GM19238 (cell line): ENCODE measurements around the gene ITCH.
"Not testable (repeated sequence)": the region's sequence is repeated elsewhere in the genome, so short reads cannot be mapped to it uniquely, and the experiment has no call there.

ENCODE experiments used
- DNase-seq: peaks from one replicate; pipeline ENCODE4 v3.0.0; 2011; ENCODE audit warnings: low spot score; ENCODE audit not compliant: insufficient read length

Gene ITCH

DNA sequence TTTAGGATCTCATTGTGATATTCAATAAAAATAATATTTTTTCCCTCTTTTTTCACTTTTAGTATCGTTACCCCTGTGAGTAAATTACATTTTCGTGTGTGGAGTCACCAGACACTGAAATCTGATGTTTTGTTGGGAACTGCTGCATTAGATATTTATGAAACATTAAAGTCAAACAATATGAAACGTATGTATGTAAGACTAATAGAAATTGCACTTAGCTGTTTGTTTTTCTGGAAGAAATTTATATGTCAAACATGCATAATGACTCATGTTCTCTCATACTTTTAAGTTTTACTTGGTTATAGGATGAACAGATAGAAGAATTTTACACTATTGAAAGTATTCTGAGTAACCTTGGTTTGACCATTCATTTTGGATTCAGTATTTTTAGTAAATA lies 49.4 kb downstream of the ITCH start:
- DNase-seq = no peak

DNA sequence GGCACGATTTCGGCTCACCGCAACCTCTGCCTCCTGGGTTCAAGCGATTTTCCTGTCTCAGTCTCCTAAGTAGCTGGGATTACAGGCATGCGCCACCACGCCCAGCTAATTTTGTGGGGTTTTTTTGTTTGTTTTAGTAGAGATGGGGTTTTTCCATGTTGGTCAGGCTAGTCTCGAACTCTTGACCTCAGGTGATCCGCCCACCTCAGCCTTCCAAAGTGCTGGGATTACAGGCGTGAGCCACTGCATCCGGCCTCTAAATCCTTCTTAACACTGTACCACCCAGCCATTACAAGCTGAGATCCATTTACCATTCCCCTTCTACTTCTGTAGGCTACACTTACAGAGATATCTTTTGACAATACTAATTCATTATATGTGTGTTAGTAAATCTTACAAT lies 51.5 kb downstream of the ITCH start:
- DNase-seq = not testable (repeated sequence)

DNA sequence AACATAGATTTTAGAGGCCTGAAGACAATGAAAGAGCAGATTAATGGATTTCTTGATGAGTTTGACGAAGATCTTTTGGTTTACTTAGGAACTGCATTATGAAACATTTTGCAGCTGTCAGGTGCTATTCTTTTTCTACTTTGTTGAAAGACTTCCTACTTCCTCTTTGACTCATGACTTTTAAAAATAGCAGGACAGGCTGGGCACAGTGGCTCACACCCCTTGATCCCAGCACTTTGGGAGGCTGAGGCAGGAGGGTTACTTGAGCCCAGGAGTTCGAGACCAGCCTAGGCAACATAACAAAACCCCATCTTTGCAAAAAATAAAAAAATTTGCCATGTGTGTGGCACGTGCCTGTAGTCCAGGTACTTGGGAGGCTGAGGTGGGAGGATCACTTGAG lies 52.0 kb downstream of the ITCH start:
- DNase-seq = no peak

DNA sequence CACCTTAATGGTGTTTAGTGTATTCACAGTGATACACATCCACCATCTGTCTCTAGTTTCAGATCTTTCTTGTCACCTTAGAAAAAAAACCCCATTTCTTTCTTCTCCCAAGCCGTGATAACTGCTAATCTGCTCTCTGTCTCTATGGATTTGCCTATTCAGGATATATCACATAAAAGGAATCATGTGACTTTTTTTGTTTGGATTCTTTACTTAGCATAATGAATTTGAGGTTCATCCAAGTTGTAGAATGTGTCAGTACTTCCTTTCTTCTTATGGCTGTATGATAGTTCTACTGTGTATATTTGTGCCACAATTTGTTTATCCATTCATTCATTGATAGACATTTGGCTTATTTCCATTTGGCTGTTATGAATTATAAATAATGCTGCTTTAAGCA lies 57.1 kb downstream of the ITCH start:
- DNase-seq = no peak

DNA sequence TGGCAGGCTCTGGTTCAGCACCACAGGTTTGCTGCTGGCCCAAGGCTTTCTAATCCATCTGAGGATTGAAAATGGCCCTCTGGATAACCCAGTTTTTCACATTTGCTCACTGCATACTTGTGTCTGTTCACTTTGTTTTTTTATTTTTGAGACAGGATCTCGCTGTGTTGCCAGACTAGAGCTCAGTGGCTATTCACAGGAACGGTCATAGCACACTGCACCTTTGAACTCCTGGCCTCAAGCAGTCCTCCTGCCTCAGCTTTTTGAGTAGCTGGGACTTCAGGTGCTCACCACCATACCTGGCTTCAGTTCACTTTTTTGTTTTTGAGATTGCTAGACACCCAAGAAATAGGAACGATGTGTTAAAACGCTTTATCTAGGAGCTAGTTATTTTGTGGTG lies 57.9 kb downstream of the ITCH start:
- no peak for DNase-seq

DNA sequence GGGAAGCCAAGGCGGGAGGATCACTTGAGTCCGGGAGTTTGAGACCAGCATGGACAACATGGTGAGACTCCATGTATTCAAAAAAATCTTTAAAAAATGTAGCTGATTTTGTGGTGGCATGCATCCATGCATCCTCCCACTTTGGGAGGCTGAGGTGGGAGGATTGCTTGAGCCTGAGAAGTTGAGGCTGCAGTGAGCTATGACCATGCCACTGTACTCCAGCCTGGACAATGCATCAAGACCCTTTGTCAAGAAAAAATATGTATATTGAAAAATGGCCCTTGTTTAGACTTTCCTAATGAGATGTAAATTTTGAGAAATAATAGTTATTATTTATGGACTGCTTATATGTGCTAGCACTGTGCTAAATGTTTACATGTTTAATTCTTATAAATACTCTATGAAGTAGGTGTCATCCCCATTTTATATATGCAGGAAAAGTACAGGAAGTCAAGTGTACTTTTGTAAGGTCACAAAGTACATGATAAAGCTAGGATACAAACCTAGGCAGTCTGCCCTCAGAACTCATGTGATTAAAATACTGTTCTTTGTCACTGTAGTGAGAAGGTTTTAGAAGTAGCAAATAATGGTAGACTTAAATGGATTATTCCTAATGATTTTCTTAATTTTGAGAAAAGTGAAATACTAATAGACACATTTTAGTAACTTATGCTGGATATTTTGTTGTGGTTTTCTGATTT lies 58.8 kb downstream of the ITCH start:
- DNase-seq = no peak

DNA sequence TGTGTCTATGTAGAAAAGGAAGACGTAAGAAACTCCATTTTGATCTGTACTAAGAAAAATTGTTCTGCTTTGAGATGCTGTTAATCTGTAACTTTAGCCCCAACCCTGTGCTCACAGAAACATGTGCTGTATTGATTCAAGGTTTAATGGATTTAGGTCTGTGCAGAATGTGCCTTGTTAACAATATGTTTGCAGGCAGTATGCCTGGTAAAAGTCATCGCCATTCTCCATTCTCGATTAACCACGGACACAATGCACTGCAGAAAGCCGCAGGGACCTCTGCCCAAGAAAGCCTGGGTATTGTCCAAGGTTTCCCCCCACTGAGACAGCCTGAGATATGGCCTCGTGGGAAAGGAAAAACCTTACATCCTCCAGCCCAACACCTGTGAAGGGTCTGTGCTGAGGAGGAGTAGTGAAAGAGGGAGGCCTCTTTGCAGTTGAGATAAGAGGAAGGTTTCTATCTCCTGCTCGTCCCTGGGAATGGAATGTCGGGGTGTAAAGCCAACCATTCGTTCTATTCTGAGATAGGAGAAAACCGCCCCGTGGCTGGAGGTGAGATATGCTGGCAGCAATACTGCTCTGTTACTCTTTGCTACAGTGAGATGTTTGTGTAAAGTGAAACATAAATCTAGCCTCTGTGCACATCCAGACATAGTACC lies 62.1 kb downstream of the ITCH start:
- not testable (repeated sequence) for DNase-seq

DNA sequence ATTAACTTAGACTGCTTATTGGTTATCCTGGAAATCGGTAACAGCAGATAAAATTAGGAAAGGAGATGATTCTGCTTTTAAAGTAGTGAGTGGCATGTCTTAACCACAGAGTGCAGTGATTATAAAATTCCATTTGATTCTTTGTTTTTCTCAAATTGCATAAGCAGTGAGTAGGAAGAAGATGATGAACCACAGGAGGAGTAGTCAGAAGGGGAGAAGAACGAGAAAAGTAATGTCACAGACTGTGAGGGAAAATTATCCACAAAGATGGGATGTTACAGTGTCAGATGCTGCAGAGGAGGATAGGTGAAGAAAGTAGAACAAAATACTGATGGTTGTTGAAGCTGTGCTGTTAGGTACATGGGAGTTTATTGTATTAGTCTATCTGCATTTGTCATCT lies 63.0 kb downstream of the ITCH start:
- DNase-seq = no peak

DNA sequence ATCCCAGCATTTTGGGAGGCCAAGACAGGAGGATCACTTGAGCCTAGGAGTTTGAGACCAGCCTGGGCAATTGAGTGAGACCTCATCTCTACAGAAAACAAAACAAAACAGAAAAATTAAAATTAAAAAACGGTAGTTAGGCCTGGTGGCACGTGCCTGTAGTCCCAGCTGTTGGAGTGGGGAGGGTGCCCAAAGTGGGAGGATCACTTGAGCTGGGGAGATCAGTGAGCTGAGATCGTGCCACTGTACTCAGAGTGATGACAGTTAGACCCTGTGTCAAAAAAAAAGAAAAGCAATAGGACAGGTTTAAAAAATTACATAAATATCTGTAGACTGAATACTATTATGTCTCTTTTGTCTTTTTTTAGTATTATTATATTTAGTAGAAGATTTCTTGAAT lies 64.3 kb downstream of the ITCH start:
- DNase-seq = no peak

DNA sequence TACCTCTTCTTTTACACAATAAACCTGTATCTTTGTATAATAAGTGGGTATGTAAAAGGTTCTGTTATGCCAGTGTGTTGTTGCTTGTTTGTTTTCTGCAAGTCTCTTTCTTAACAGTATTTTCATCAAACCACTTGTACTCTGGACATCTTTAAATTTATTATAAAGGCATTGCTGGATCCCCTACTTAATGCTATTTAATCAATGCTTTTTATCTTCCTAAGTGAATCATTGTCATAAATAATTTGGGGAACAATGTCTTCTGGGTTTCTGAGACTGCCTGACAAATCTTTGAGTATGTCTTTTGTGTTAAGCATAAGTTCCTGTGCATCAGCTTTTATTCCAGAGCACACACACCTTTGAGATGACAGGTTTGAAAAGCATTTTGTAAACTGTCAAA lies 64.7 kb downstream of the ITCH start:
- DNase-seq = no peak

DNA sequence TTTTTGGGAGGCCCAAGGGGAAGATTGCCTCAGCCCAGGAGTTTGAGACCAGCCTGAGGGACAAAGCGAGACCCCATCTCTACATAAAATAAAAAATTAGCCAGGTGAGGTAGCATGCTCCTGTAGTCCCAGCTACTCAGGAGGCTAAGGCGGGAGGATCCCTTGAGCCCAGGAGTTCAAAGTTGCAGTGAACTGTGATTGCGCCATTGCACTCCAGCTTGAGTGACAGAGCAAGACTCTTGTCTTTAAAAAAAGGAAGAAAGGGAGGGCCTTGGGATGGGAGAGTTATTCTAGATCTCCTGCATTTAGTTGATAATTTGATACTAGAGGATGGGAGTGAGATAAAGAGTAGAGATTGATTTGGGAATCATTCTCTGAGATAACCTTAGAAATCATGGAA lies 68.1 kb downstream of the ITCH start:
- no peak for DNase-seq

DNA sequence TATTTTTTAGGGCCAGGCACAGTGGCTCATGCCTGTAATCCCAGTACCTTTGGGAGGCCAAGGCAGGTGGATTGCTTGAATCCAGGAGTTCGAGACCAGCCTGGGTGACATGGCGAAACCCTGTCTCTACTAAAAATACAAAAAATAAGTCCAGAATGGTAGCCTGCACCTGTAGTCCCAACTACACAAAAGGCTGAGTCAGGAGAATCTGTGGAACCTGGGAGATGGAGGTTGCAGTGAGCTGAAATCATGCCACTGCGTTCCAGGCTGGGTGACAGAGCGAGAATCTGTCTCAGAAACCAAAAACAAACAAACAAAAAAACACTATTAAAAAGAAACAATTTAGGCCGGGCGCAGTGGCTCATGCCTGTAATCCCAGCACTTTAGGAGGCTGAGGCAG lies 69.6 kb downstream of the ITCH start:
- not testable (repeated sequence) for DNase-seq

DNA sequence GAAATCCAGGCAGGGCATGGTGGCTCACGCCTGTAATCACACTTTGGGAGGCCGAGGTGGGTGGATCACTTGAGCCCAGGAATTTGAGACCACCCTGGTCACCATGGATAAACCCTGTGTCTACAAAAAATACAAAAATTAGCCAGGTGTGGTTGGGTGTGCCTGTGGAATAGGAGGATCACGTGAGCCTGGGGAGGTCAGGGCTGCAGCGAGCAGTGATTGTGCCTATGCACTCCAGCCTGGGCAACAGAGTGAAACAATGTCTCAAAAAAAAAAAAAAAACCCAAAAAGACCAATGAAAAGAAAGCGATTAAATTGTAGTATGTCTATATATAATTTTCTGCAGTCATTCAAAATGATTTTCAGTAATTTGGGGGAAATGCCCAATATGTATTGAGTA lies 70.3 kb downstream of the ITCH start:
- no peak for DNase-seq

DNA sequence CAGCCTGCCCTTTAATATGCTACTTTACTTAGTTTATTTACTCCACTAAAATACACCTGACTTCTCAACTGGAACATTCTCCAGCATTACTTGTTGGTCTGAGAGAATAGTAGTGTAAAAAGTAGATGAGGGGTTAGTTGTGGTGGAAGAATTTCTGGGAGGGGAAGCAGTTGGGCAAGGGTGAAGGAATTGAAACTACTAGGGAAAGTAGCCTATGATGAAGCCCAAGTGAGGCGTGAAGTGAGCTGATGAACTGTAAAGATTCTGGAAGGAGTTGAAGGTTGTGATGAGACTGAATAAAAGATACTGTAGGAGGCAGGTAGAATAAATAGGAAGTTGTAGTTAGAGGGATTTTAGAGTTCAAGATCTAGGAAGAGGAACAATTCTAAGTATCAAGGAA lies 72.5 kb downstream of the ITCH start:
- DNase-seq = no peak

DNA sequence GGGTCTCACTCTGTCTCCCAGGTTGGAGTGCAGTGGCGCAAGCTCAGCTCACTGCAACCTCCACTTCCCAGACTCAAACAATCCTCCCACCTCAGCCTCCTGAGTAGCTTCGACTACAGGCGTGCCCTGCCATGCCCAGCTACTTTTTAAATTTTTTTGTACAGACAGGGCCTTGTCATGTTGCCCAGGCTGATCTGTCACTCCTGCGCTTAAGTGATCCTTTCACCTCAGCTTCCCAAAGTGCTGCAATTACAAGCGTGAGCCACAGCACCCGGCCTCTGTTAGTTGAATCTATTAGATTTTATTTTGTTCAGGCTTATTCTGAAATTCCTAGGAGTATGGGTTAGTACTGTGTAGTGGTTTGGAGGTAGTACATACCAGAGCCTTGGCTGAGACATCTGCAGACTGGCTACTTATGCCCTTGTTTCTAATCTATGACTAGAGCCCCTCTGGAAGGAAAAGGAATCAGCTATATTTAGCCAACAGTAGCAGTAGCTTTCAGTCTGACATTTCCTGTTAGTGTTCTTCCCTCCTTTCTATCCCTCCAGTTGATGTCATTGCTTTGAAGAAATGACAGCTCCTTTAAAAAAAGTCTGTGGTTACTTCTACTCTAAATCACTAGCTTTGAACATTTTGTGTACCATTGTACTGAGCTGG lies 74.4 kb downstream of the ITCH start:
- DNase-seq = no peak

DNA sequence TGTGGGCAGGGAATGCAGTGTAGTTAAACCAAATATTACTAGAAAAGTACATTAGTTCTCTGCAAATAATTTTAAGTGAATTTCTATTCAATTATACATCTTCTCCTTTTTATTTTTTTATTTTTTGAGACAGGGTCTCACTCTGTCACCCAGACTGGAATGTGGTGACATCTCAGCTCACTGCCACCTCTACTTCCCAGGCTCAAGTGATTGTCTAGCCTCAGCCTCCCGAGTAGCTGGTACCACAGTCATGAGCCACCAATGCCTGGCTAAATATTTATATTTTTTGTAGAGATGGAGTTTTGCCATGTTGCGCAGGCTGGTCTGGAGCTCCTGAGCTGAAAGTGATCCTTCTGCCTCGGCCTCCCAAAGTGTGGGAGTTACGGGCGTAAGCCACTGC lies 76.1 kb downstream of the ITCH start:
- no peak for DNase-seq

DNA sequence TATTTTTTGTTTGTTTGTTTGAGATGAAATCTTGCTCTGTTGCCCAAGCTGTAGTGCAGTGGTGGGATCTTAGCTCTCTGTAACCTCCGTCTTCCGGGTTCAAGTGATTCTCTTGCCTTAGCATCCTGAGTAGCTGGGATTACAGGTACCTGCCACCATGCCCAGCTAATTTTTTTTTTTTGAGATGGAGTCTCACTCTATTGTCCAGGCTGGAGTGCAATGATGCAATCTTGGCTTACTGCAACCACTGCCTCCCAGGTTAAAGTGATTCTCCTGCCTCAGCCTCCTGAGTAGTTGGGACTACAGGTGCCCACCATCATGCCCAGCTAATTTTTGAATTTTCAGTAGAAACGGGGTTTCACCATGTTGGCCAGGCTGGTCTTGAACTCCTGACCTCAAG lies 78.3 kb downstream of the ITCH start:
- DNase-seq = not testable (repeated sequence)

DNA sequence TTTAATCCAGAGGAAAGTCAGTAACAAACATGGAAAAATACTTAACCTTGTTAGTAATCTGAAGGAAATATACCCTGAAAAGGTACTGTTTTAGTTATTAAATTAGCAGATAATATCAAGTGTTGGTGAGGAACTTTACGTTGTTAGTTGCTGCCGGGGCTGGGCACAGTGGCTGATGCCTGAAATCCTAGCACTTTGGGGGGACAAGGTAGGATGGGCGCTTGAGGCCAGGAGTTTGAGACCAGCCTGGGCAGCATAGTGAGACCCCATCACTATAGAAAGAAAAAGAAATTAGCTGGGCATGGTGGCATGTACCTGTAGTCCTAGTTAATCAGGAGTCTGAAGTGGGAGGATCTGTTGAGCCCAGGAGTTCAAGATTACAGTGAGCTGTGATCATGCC lies 80.5 kb downstream of the ITCH start:
- no peak for DNase-seq

DNA sequence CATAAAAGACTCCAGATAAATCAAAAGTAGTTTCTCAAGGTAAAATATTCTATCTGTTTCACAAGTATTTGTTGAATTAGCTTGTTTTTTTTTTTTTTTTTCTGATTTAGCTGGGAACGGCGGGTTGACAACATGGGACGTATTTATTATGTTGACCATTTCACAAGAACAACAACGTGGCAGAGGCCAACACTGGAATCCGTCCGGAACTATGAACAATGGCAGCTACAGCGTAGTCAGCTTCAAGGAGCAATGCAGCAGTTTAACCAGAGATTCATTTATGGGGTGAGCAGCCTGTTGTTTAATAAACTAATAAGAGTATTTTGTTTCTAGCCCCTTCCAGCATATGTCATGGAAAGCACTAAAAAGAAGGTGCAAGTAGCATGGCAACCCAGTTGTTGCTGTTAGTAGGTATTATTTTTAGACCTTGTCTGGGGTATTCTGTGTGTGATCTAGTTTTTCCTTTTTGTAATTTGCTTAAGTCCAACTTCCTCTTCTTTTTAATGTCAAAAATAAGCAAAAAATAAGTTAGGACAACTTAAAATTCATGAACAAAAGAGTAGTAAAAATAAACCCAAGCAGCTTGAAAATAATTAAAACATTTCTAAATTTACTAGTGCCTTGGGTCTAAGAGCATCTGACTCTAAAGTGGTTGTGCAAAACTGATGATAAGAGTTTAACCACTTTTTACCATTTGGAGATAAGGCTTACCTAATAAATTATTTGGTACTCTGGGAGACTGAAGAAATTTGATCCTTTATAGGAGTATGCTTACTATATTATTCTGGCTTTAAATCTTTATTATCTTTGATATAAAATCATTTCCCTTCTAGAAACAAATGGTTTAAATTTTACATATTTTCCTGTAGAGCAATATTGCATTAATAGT lies 82.3 kb downstream of the ITCH start:
- no peak for DNase-seq

DNA sequence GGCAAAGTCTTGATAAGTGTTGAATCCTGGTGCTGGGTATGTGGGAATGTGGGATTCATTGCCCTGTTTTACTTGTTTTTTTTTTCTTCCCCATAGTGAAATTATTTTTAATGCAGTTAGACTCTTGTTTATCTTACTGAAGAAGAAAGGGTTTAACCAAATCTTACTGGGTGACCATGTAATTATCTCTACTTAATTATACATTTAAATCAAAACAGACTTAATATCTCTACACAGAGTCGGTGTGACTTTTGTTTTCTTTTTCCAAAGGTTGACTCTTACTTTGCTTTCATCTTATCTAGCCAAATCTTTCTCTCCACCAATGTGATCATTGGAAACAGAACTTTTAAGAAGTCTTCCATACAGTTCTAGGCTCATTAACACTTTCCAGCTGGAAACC lies 85.4 kb downstream of the ITCH start:
- DNase-seq = no peak

DNA sequence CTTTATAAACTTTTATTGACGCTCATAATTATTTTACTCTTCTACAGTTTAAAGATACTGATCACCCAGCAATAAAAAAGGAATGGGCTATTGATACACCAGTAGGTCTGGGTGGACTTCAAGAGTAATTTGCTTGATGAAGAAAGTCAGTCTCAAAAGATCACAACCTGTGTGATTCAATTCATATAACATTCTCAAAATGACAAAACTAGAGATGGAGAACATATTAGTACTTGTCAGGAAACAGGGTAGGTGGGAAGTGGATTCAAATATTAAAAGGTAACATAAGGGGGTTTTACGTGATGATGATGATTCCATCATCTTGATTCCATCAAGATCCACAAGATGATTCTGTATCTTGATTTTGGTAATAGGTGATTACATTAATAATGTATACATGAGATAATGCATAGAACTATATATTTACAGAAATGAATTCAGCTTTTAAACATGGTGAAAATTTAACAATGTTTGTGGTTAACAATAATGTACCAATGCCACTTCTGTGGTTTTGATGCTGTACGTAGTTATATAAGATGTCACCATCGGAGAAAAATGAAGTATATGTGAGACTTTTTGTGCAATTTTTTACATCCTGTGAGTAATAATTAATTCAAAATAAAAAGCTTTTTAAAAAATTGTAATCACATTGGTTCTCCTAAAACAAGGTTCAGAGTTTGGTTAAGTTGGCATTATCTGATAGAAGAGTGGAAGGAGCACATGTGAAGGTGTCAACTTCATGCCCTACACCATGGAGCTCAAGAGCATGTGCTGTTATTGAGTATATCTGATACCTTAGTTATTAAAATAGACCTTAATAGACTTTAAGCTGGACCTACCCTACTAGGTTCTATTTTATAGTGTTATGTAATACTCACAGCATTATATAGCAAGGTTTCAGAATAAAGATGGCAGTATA lies 86.9 kb downstream of the ITCH start:
- DNase-seq = no peak
